HG02885 (cell line): Measurements from ENCODE around the gene MAP3K19.

Experiments used
- ATAC-seq: cut with Tn5 transposase; IDR thresholded peaks from one replicate; pipeline ENCODE4 v1.9.1; 2021; ENCODE audit warnings: mild to moderate bottlenecking; ENCODE audit not compliant: unreplicated experiment, poor library complexity

MAP3K19 gene

GRCh38 chr2:134934641-134935040 lies 112.6 kb downstream of the MAP3K19 start:
- ATAC-seq = no peak

- ATAC-seq = no peak
These were observed 113.1 kb downstream of the MAP3K19 start for GRCh38 chr2:134934150-134934549.

GRCh38 chr2:134933732-134934131 lies 113.5 kb downstream of the MAP3K19 start:
- no peak for ATAC-seq

GRCh38 chr2:134932864-134933526 lies 114.3 kb downstream of the MAP3K19 start:
- ATAC-seq = no peak

- no peak for ATAC-seq
These were observed 120.1 kb downstream of the MAP3K19 start for GRCh38 chr2:134927195-134927594.

GRCh38 chr2:134926231-134926931 lies 120.9 kb downstream of the MAP3K19 start:
- ATAC-seq = no peak

- no peak for ATAC-seq
These were observed 122.3 kb downstream of the MAP3K19 start for GRCh38 chr2:134924912-134925311.

GRCh38 chr2:134919341-134920210 lies 127.7 kb downstream of the MAP3K19 start:
- ATAC-seq = no peak

GRCh38 chr2:134918526-134919340 lies 128.5 kb downstream of the MAP3K19 start, which contains the start of gene CCNT2:
CCNT2 (plus strand) TSS chr2:134918822; CDS start chr2:134918855, 33 bp downstream.
- ATAC-seq = peak; percentile 86

- ATAC-seq = peak; percentile 69
These were observed 129.2 kb downstream of the MAP3K19 start for GRCh38 chr2:134917888-134918525.

GRCh38 chr2:134917360-134917865 lies 129.8 kb downstream of the MAP3K19 start:
- no peak for ATAC-seq
